ENCODE data around the gene SPINK8. TPM values are rescaled to one million over a fixed set of nuclear protein-coding genes. Genes with fewer than 3 reads are reported as not detected.
A peak's percentile ranks its signal among the peaks of the same experiment; 100 is the strongest.
"Not testable (repeated sequence)": the region's sequence is repeated elsewhere in the genome, so short reads cannot be mapped to it uniquely, and the experiment has no call there.

The SPINK8 gene
- polyA plus RNA-seq, 4 donors = 0.31 to 0.68 (median 0.55) TPM; not detected in 1

GRCh38 chr3:48331706-48332435 is 1.6 kb downstream of the SPINK8 start:
- DNase-seq (ENCODE audit: low read depth in 4 of 4, low spot score in 2 of 4) = not testable (repeated sequence)

GRCh38 chr3:48320996-48321395 is 12.5 kb downstream of the SPINK8 start:
- DNase-seq (ENCODE audit: low read depth in 4 of 4, low spot score in 2 of 4) = no peak

GRCh38 chr3:48318713-48319468 is 14.6 kb downstream of the SPINK8 start:
- no peak for DNase-seq (ENCODE audit: low read depth in 4 of 4, low spot score in 2 of 4)

- DNase-seq (ENCODE audit: low read depth in 4 of 4, low spot score in 2 of 4) = no peak
Measured at GRCh38 chr3:48314542-48314941, 18.9 kb downstream of the SPINK8 start.

GRCh38 chr3:48306860-48307530 is 26.5 kb downstream of the SPINK8 start:
- DNase-seq (ENCODE audit: low read depth in 4 of 4, low spot score in 2 of 4) = no peak

GRCh38 chr3:48306290-48306689 is 27.2 kb downstream of the SPINK8 start:
- DNase-seq (ENCODE audit: low read depth in 4 of 4, low spot score in 2 of 4) = no peak

GRCh38 chr3:48305396-48305795 is 28.1 kb downstream of the SPINK8 start:
- DNase-seq (ENCODE audit: low read depth in 4 of 4, low spot score in 2 of 4) = no peak

GRCh38 chr3:48303021-48303420 is 30.4 kb downstream of the SPINK8 start:
- no peak for DNase-seq (ENCODE audit: low read depth in 4 of 4, low spot score in 2 of 4)

GRCh38 chr3:48301800-48302166 is 31.7 kb downstream of the SPINK8 start:
- DNase-seq (ENCODE audit: low read depth in 4 of 4, low spot score in 2 of 4) = peak in 1 of 4 donors; percentile 34

GRCh38 chr3:48301020-48301799 is 32.3 kb downstream of the SPINK8 start, which contains the start of gene NME6:
Gene NME6, minus strand, starts transcription at chr3:48301367.
- DNase-seq (ENCODE audit: low read depth in 4 of 4, low spot score in 2 of 4) = peak; percentile 76 to 84 (median 82)

- DNase-seq (ENCODE audit: low read depth in 4 of 4, low spot score in 2 of 4) = no peak
Measured at GRCh38 chr3:48299746-48300712, 33.4 kb downstream of the SPINK8 start.

GRCh38 chr3:48297111-48297810 is 36.2 kb downstream of the SPINK8 start:
- DNase-seq (ENCODE audit: low read depth in 4 of 4, low spot score in 2 of 4) = no peak

GRCh38 chr3:48296699-48297098 is 36.8 kb downstream of the SPINK8 start:
- no peak for DNase-seq (ENCODE audit: low read depth in 4 of 4, low spot score in 2 of 4)

GRCh38 chr3:48294611-48295263 is 38.7 kb downstream of the SPINK8 start:
- no peak for DNase-seq (ENCODE audit: low read depth in 4 of 4, low spot score in 2 of 4)

GRCh38 chr3:48289659-48290058 is 43.8 kb downstream of the SPINK8 start:
- no peak for DNase-seq (ENCODE audit: low read depth in 4 of 4, low spot score in 2 of 4)

- DNase-seq (ENCODE audit: low read depth in 4 of 4, low spot score in 2 of 4) = no peak
Measured at GRCh38 chr3:48287034-48287433, 46.4 kb downstream of the SPINK8 start.

- no peak for DNase-seq (ENCODE audit: low read depth in 4 of 4, low spot score in 2 of 4)
Measured at GRCh38 chr3:48286308-48286707, 47.2 kb downstream of the SPINK8 start.

- no peak for DNase-seq (ENCODE audit: low read depth in 4 of 4, low spot score in 2 of 4)
Measured at GRCh38 chr3:48285675-48286074, 47.8 kb downstream of the SPINK8 start.

Measured in left renal cortex interstitium (tissue), 4 donors.